ENCODE results near the gene NAMPT. TPM values are rescaled to one million over a fixed set of nuclear protein-coding genes. Genes with fewer than 3 reads are reported as not detected.

NAMPT gene
- total RNA-seq, 1 experiment from 2014 or later, result 80.8 TPM

GRCh38 chr7:106247841-106248240, 36.9 kb downstream of the NAMPT start:
- H3K36me3 ChIP-seq (ENCODE audit: control insufficient read depth, insufficient read depth, low read length), result peaks cover 13% of the 10 kb centered on the region
- POLR2A ChIA-PET, result no interaction called here
- intact Hi-C loops (cut with micrococcal nuclease; ENCODE audit: unreplicated experiment), result no loop called here

DNA sequence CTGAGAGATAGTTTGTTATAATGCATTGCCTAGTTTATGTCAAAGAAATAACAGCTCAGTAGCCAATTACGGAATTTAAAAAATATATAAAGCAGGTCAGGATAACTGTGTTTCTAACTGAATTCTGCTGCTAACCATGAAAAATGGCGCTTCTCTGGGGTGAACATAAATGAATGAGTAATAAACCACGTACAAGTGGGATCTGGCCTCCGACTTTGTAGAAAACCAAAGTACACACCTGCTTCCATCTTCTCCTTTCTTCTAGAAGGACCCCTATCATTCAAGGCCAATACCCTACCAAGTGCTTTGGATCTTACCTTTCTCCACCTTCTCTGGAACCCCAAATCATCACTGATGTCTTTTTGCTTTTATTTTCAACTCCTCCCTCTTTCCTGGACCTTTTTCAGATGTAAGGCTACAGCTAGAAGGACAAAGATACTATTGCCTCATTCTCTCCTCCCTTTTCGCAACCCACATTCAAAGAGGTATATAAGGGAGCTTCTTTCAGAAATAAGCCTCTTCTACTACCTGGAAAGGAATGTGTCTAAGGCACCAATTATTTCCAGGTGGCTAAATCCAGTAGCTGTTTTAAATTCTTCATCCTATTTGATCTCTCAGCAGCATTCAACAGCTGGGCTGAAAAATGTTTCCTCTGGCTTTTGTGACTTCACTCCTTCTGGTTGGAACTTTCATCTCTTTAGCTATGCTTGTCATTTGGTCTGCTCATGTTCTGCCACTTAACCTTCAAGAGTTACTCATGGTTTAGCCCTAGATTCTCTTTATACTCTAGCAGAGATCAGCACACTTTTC, 37.7 kb downstream of the NAMPT start:
- Histone ChIP-seq H3K27me3 (ENCODE audit: control insufficient read depth, insufficient read depth, low read length) (no peaks in the 10 kb centered on the region), H3K4me3 (ENCODE audit: low read depth in 2 of 2, low read length in 2 of 2) (no peak overlapping the region), H3K4me1 (ENCODE audit: control insufficient read depth, insufficient read depth, low read length) (no peaks in the 10 kb centered on the region), H3K36me3 (ENCODE audit: control insufficient read depth, insufficient read depth, low read length) (peaks cover 6% of the 10 kb centered on the region), H3K9me3 (ENCODE audit: control insufficient read depth, insufficient read depth, low read depth, low read length) (no peaks in the 10 kb centered on the region; the same call in 1 of the 2 replicates), H3K27ac (ENCODE audit: low read length) (no peak overlapping the region)
- ChIA-PET POLR2A (no interaction called here), CTCF (no interaction called here)
- BruUV-seq (replicated peaks), result no TSS peak
- intact Hi-C loops (cut with micrococcal nuclease; ENCODE audit: unreplicated experiment) (no loop called here), in situ Hi-C loops (cut with HindIII; ENCODE audit: low pct_unique_long_range_greater_than_20kb, low sequenced_read_pairs) (no loop called here)
- TF ChIP-seq TCF7L2 (IDR thresholded peaks at IDR 0.05; ENCODE audit: low read depth, low read length) (no peak), POLR2AphosphoS5 (IDR thresholded peaks at IDR 0.05; ENCODE audit: low read depth, low read length) (no peak)
- TF ChIP-seq, protein P1, sequence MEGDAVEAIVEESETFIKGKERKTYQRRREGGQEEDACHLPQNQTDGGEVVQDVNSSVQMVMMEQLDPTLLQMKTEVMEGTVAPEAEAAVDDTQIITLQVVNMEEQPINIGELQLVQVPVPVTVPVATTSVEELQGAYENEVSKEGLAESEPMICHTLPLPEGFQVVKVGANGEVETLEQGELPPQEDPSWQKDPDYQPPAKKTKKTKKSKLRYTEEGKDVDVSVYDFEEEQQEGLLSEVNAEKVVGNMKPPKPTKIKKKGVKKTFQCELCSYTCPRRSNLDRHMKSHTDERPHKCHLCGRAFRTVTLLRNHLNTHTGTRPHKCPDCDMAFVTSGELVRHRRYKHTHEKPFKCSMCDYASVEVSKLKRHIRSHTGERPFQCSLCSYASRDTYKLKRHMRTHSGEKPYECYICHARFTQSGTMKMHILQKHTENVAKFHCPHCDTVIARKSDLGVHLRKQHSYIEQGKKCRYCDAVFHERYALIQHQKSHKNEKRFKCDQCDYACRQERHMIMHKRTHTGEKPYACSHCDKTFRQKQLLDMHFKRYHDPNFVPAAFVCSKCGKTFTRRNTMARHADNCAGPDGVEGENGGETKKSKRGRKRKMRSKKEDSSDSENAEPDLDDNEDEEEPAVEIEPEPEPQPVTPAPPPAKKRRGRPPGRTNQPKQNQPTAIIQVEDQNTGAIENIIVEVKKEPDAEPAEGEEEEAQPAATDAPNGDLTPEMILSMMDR (IDR thresholded peaks at IDR 0.05), result no peak
- no peak for ATAC-seq
- no peak for DNase-seq (ENCODE audit: low read depth, low spot score)

More at GRCh38 chr7:106247841-106248240, 36.9 kb downstream of the NAMPT start:
- H3K4me3 ChIP-seq (ENCODE audit: low read depth in 2 of 2, low read length in 2 of 2), result no peak overlapping the region
- no peaks in the 10 kb centered on the region; the same call in 1 of the 2 replicates for H3K9me3 ChIP-seq (ENCODE audit: control insufficient read depth, insufficient read depth, low read depth, low read length)
- no TSS peak for BruUV-seq (replicated peaks)
- DNase-seq (ENCODE audit: low read depth, low spot score) (no peak), ATAC-seq (no peak)
- no peak for TF ChIP-seq REST (IDR thresholded peaks at IDR 0.05; ENCODE audit: insufficient read depth in 1 of 2, low read depth in 2 of 2, low read length in 1 of 2)
- H3K27me3 ChIP-seq (ENCODE audit: control insufficient read depth, insufficient read depth, low read length), result no peaks in the 10 kb centered on the region
- CTCF ChIA-PET, result no interaction called here
- H3K4me1 ChIP-seq (ENCODE audit: control insufficient read depth, insufficient read depth, low read length), result no peaks in the 10 kb centered on the region
- no peak overlapping the region for H3K27ac ChIP-seq (ENCODE audit: low read length)
- in situ Hi-C loops (cut with HindIII; ENCODE audit: low pct_unique_long_range_greater_than_20kb, low sequenced_read_pairs), result no loop called here

- no TSS peak for BruUV-seq (replicated peaks)
- DNase-seq (ENCODE audit: low read depth, low spot score), result no peak
- Histone ChIP-seq H3K4me1 (ENCODE audit: control insufficient read depth, insufficient read depth, low read length) (peaks cover 6% of the 10 kb centered on the region), H3K9me3 (ENCODE audit: control insufficient read depth, insufficient read depth, low read depth, low read length) (no peaks in the 10 kb centered on the region; the same call in 1 of the 2 replicates), H3K36me3 (ENCODE audit: control insufficient read depth, insufficient read depth, low read length) (no peaks in the 10 kb centered on the region), H3K27me3 (ENCODE audit: control insufficient read depth, insufficient read depth, low read length) (no peaks in the 10 kb centered on the region), H3K27ac (ENCODE audit: low read length) (no peak overlapping the region), H3K4me3 (ENCODE audit: low read depth in 2 of 2, low read length in 2 of 2) (no peak overlapping the region)
- ChIA-PET POLR2A (no interaction called here), CTCF (no interaction called here)
- TF ChIP-seq SIN3A (IDR thresholded peaks at IDR 0.05; ENCODE audit: borderline replicate concordance, insufficient read depth, low read depth, low read length), result no peak
- TF ChIP-seq TCF7L2 (IDR thresholded peaks at IDR 0.05; ENCODE audit: low read depth, low read length), result no peak
- TF ChIP-seq POLR2AphosphoS5 (IDR thresholded peaks at IDR 0.05; ENCODE audit: low read depth, low read length), result no peak
- no peak for TF ChIP-seq REST (IDR thresholded peaks at IDR 0.05; ENCODE audit: insufficient read depth in 1 of 2, low read depth in 2 of 2, low read length in 1 of 2)
- TF ChIP-seq, protein P1 (IDR thresholded peaks at IDR 0.05), result no peak
- in situ Hi-C loops (cut with HindIII; ENCODE audit: low pct_unique_long_range_greater_than_20kb, low sequenced_read_pairs) (no loop called here), intact Hi-C loops (cut with micrococcal nuclease; ENCODE audit: unreplicated experiment) (no loop called here)
- no peak for ATAC-seq
Measured at GRCh38 chr7:106243893-106244292, 40.9 kb downstream of the NAMPT start.
